ENCODE data around the gene VPS26A.
A peak's percentile ranks its signal among the peaks of the same experiment; 100 is the strongest.
"Not testable (repeated sequence)": the region's sequence is repeated elsewhere in the genome, so short reads cannot be mapped to it uniquely, and the experiment has no call there.

Gene VPS26A

GRCh38 chr10:69103784-69104183 is 20.2 kb upstream of the VPS26A start:
- no peak for DNase-seq

- DNase-seq, result no peak
These were observed 18.8 kb upstream of the VPS26A start for GRCh38 chr10:69104994-69105790.

- no peak for DNase-seq
These were observed 16.8 kb upstream of the VPS26A start for GRCh38 chr10:69107176-69107490.

GRCh38 chr10:69107699-69108098 is 16.3 kb upstream of the VPS26A start:
- no peak for DNase-seq

GRCh38 chr10:69119896-69120295 is 4.1 kb upstream of the VPS26A start:
- DNase-seq, result no peak

GRCh38 chr10:69123306-69123746 is 652 bp upstream of the VPS26A start:
- no peak for DNase-seq

GRCh38 chr10:69124563-69125268 is 738 bp downstream of the VPS26A start:
- peak; percentile 47 for DNase-seq

- DNase-seq, result no peak
These were observed 1.6 kb downstream of the VPS26A start for GRCh38 chr10:69125554-69125953.

GRCh38 chr10:69130251-69130650 is 6.3 kb downstream of the VPS26A start:
- no peak for DNase-seq

- no peak for DNase-seq
These were observed 16.0 kb downstream of the VPS26A start for GRCh38 chr10:69139961-69140360.

GRCh38 chr10:69141304-69141703 is 17.3 kb downstream of the VPS26A start:
- DNase-seq, result no peak

GRCh38 chr10:69142074-69142473 is 18.1 kb downstream of the VPS26A start:
- DNase-seq, result not testable (repeated sequence)

GRCh38 chr10:69142983-69143382 is 19.0 kb downstream of the VPS26A start:
- DNase-seq, result no peak

- DNase-seq, result no peak
These were observed 21.4 kb downstream of the VPS26A start for GRCh38 chr10:69145329-69145728.

GRCh38 chr10:69145864-69146263 is 21.9 kb downstream of the VPS26A start:
- DNase-seq, result no peak

- DNase-seq, result no peak
These were observed 22.8 kb downstream of the VPS26A start for GRCh38 chr10:69146759-69147158.

GRCh38 chr10:69151984-69152383 is 28.0 kb downstream of the VPS26A start:
- DNase-seq, result no peak

GRCh38 chr10:69153227-69153626 is 29.2 kb downstream of the VPS26A start:
- no peak for DNase-seq

GRCh38 chr10:69160809-69161241 is 36.8 kb downstream of the VPS26A start:
- DNase-seq, result no peak

- DNase-seq, result no peak
These were observed 44.5 kb downstream of the VPS26A start for GRCh38 chr10:69168493-69168892.

GRCh38 chr10:69172241-69172982 is 48.4 kb downstream of the VPS26A start:
- DNase-seq, result no peak

- not testable (repeated sequence) for DNase-seq
These were observed 51.3 kb downstream of the VPS26A start for GRCh38 chr10:69175326-69175725.

- no peak for DNase-seq
These were observed 52.8 kb downstream of the VPS26A start for GRCh38 chr10:69176823-69177222.

Data from activated gamma-delta T cell treated with Interleukin-2 at 50 U/mL for 16 hours (primary cell).